ENCODE measurements around the gene PLEKHH1.

GRCh38 chr14:67619446-67620216, 86.5 kb downstream of the PLEKHH1 start, which contains the start of gene ARG2:
- TF ChIP-seq YY1 (IDR thresholded peaks at IDR 0.05) (peak; percentile 81), CTCF (IDR thresholded peaks at IDR 0.05; ENCODE audit: low read depth, low read length, missing input control) (peak; percentile 7), TAF1 (conservative IDR thresholded peaks at IDR 0.05) (no peak), RAD21 (IDR thresholded peaks at IDR 0.05) (peak in 1 of 2 donors; percentile 26), GABPA (IDR thresholded peaks at IDR 0.05 in 1 of 2, conservative IDR thresholded peaks at IDR 0.05 in 1 of 2) (peak in 1 of 2 donors; percentile 71), SP1 (IDR thresholded peaks at IDR 0.05) (peak; percentile 80), ATF3 (IDR thresholded peaks at IDR 0.05) (peak; percentile 51), RXRA (IDR thresholded peaks at IDR 0.05) (peak; percentile 64 to 69), FOXA2 (IDR thresholded peaks at IDR 0.05) (no peak), NR2F2 (IDR thresholded peaks at IDR 0.05) (no peak), FOXA1 (IDR thresholded peaks at IDR 0.05) (no peak)
- TF ChIP-seq, protein P1, sequence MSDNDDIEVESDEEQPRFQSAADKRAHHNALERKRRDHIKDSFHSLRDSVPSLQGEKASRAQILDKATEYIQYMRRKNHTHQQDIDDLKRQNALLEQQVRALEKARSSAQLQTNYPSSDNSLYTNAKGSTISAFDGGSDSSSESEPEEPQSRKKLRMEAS (IDR thresholded peaks at IDR 0.05): peak; percentile 51
- TF ChIP-seq, protein P2, sequence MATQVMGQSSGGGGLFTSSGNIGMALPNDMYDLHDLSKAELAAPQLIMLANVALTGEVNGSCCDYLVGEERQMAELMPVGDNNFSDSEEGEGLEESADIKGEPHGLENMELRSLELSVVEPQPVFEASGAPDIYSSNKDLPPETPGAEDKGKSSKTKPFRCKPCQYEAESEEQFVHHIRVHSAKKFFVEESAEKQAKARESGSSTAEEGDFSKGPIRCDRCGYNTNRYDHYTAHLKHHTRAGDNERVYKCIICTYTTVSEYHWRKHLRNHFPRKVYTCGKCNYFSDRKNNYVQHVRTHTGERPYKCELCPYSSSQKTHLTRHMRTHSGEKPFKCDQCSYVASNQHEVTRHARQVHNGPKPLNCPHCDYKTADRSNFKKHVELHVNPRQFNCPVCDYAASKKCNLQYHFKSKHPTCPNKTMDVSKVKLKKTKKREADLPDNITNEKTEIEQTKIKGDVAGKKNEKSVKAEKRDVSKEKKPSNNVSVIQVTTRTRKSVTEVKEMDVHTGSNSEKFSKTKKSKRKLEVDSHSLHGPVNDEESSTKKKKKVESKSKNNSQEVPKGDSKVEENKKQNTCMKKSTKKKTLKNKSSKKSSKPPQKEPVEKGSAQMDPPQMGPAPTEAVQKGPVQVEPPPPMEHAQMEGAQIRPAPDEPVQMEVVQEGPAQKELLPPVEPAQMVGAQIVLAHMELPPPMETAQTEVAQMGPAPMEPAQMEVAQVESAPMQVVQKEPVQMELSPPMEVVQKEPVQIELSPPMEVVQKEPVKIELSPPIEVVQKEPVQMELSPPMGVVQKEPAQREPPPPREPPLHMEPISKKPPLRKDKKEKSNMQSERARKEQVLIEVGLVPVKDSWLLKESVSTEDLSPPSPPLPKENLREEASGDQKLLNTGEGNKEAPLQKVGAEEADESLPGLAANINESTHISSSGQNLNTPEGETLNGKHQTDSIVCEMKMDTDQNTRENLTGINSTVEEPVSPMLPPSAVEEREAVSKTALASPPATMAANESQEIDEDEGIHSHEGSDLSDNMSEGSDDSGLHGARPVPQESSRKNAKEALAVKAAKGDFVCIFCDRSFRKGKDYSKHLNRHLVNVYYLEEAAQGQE (IDR thresholded peaks at IDR 0.05): peak; percentile 75

Measured in liver (tissue), 3 donors.